WERI-Rb-1 (cell line): ENCODE results near the gene TSHZ2.

ENCODE experiments used
- DNase-seq: peaks from one replicate; pipeline ENCODE4 v3.0.0-alpha.2; 2020
- H3K27ac ChIP-seq: fragments of 250-450 bp; sonication (Bioruptor Pico); 2 replicates; pipeline ENCODE4 v1.5.1; 2020; ENCODE audit warnings: mild to moderate bottlenecking, moderate library complexity
- H3K27me3 ChIP-seq: fragments of 250-450 bp; sonication (Bioruptor Pico); 2 replicates; pipeline ENCODE4 v1.5.1; 2021; ENCODE audit warnings: mild to moderate bottlenecking, low read depth, moderate library complexity; ENCODE audit not compliant: insufficient read depth, severe bottlenecking
- H3K36me3 ChIP-seq: fragments of 250-450 bp; sonication (Bioruptor Pico); 2 replicates; pipeline ENCODE4 v1.5.1; 2020; ENCODE audit warnings: mild to moderate bottlenecking, moderate library complexity
- H3K4me3 ChIP-seq: 2 replicates; pipeline ENCODE4 v1.5.1; 2011; ENCODE audit warnings: low read depth, mild to moderate bottlenecking, control low read depth, low read length
- H3K9me3 ChIP-seq: fragments of 250-450 bp; sonication (Bioruptor Pico); 2 replicates; pipeline ENCODE4 v1.5.1; 2021; ENCODE audit warnings: mild to moderate bottlenecking, moderate library complexity; ENCODE audit not compliant: severe bottlenecking
- TF ChIP-seq, protein P1 (sequence below): IDR thresholded peaks from 2 replicates; pipeline ENCODE4 v1.5.1; 2011; ENCODE audit warnings: low read depth, mild to moderate bottlenecking, control low read depth, inconsistent platforms, low read length

The TSHZ2 gene

DNA sequence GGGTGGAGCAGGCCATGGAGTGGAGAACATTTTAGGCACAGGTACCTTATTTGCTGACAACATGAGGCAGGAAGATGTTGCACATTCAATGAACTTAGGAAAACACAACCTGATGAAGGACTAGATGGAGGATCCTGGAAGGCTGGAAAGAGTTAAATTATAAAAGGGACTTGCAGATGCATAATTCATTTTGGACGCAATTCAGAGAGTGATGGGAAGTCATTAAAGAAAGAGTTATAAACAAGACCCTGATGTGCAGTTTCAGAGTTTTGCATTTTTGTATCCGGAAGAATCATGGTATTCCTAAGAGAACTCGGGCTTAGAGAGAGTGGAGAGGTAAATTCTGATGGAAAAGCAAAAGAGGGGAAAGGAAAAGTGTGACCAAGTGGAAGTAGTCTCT, 104.5 kb downstream of the TSHZ2 start:
- Histone ChIP-seq H3K27me3 (no peaks in the 10 kb centered on the region), H3K27ac (no peak overlapping the region), H3K4me3 (no peak overlapping the region), H3K9me3 (no peaks in the 10 kb centered on the region), H3K36me3 (no peaks in the 10 kb centered on the region)
- TF ChIP-seq, protein P1, sequence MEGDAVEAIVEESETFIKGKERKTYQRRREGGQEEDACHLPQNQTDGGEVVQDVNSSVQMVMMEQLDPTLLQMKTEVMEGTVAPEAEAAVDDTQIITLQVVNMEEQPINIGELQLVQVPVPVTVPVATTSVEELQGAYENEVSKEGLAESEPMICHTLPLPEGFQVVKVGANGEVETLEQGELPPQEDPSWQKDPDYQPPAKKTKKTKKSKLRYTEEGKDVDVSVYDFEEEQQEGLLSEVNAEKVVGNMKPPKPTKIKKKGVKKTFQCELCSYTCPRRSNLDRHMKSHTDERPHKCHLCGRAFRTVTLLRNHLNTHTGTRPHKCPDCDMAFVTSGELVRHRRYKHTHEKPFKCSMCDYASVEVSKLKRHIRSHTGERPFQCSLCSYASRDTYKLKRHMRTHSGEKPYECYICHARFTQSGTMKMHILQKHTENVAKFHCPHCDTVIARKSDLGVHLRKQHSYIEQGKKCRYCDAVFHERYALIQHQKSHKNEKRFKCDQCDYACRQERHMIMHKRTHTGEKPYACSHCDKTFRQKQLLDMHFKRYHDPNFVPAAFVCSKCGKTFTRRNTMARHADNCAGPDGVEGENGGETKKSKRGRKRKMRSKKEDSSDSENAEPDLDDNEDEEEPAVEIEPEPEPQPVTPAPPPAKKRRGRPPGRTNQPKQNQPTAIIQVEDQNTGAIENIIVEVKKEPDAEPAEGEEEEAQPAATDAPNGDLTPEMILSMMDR, result no peak
- DNase-seq, result no peak

DNA sequence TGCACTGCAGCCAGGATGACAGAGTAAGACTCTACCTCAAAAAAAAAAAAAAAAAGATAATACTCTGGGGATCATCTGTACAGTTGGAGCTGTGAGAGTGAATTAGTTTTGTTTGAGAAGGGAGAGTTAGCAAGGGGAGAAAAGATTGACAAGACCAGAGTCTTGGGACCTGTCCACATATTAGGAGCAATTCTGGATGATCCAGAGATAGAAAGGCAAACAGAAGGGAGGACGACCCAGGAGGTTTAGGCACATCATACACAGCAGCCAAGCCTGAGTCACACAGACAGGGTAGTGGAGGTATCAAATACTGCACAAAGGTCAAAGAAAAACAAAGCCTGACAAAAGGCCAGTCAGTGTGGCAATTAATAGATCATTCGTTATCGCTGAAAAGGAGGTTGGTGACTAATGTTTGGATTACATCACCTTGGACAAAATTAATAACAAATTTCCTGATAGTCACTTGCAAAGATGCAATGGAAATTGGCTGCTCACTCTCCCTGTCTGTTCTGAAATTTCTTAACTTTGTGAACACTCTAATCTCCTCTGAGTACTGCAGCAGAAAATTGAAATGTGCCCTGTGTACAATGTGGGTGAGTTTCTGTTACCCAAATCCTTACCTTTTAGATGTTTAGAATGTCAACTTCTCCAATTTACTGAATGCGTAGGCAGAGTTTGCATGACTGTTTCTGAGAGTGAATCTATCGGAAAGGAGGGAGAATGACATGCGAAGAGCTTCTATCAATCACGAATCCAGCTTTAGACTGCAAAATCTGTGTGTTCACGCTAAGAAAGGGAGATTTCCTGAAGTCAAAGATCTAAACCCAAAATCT, 105.4 kb downstream of the TSHZ2 start:
- TF ChIP-seq, protein P1, result no peak
- Histone ChIP-seq H3K27ac (no peak overlapping the region), H3K36me3 (no peaks in the 10 kb centered on the region), H3K27me3 (no peaks in the 10 kb centered on the region), H3K9me3 (no peaks in the 10 kb centered on the region), H3K4me3 (no peak overlapping the region)
- no peak for DNase-seq

DNA sequence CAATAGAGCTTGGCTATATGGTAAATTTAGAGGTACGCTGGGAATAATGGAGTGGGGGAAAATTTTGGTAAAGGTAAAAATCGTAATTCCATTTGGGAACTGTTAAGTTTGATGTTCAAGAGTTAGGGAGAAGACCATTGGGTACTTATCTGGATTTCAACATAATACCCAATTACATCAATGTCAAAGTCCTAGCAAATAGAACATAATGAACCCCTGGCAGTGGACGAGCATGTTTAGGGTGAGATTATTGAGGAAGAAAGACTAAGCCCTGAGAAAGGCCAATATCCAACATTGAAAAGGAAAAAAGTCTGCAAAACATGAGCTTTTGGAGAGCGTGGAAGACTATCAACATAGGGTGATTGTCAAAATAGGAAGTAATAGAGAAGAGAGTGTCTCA, 106.6 kb downstream of the TSHZ2 start:
- no peak overlapping the region for H3K4me3 ChIP-seq
- no peaks in the 10 kb centered on the region for H3K9me3 ChIP-seq
- TF ChIP-seq, protein P1, result no peak
- no peak overlapping the region for H3K27ac ChIP-seq
- no peaks in the 10 kb centered on the region for H3K36me3 ChIP-seq
- H3K27me3 ChIP-seq, result no peaks in the 10 kb centered on the region
- no peak for DNase-seq

DNA sequence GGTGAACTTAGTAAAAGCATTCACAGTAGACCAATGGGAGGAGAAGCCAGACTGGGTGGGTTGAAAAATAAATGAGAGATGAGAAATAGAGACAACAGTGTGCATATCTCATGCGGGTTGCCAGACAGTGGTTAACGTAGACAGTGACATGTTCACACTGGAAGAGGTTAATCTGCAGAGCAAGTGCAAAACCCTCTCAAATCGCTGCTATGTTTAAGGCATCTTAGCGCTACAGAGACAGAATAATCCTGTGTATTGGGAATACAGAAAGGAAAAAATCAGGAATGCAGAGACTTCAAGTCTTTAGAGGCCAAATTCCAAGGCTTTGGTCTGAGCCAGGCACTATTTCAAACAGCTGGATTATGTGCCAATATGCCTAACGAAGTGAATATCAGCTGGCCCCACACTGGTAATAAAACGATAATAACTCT, 107.1 kb downstream of the TSHZ2 start:
- no peak overlapping the region for H3K27ac ChIP-seq
- no peak for DNase-seq
- TF ChIP-seq, protein P1, result no peak
- no peaks in the 10 kb centered on the region for H3K36me3 ChIP-seq
- H3K27me3 ChIP-seq, result no peaks in the 10 kb centered on the region
- H3K4me3 ChIP-seq, result no peak overlapping the region
- no peaks in the 10 kb centered on the region for H3K9me3 ChIP-seq

DNA sequence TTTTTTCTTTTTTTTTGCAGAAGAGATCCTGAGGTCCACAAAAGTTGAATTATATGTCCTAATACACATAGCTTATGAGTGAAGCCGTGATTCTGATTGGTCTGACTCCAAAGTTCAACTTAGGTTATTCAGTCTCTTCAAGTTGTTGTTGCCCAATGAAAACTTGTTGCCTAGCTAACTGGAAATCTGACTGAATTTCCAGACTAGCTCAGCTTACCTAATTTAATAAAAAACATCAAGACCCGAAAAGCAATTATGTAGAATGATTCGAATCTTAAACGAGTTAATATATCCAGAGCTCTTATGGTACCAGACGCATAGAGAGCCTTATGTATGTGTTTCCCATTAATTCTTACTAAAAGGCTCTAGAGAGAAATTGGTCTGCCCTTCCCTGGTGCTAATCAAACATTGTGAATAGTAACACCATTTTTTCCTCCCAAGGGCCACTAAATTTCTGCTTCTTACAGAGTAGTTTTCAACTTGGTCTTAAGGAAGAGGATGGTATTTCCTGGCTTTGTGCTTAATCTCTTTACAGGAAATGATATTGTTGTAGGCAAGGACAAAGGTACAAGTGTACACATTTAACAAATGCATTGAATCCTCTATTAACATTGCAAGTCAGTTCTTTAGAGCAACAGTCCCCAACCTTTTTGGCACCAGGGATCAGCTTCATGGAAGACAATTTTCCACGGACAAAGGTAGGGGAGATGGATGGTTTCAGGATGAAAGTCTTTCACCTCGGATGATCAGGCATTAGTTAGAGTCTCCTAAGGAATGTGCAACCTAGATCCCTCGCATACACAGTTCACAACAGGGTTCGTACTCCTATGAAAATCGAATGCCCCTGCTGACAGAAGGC, 107.9 kb downstream of the TSHZ2 start:
- no peak overlapping the region for H3K4me3 ChIP-seq
- no peak for DNase-seq
- no peaks in the 10 kb centered on the region for H3K9me3 ChIP-seq
- H3K27me3 ChIP-seq, result no peaks in the 10 kb centered on the region
- H3K36me3 ChIP-seq, result no peaks in the 10 kb centered on the region
- TF ChIP-seq, protein P1, result no peak
- no peak overlapping the region for H3K27ac ChIP-seq
